ENCODE data around the gene PMEL. TPM values are rescaled to one million over a fixed set of nuclear protein-coding genes. Genes with fewer than 3 reads are reported as not detected.

Gene PMEL
- total RNA-seq, 4 donors from 2014 or later: 0.26 to 3.6 (median 2.9) TPM; not detected in 1

DNA sequence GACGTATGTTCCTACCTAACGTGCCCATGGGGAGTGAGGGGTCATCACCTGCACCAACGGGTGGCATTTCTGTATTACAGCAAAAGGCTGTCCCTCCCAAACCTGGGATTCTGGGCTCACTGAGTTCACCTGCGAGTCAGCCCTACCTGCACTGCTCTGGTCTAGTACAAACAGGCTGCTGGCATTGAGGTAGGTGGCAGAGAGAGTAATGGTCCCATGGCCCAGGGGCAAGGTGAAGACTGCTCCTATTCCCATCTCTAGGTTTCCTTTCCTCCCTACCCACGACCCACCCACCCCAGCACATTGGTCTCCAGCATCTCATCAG is 31.7 kb upstream of the PMEL start:
- no peak for DNase-seq
- Histone ChIP-seq H3K27ac (peak overlapping the region; percentile 81 to 84), H3K36me3 (no peaks in the 10 kb centered on the region), H3K4me1 (no peaks in the 10 kb centered on the region), H3K9me3 (no peaks in the 10 kb centered on the region), H3K27me3 (no peaks in the 10 kb centered on the region), H3K4me3 (peak overlapping the region; percentile 60 to 63)
- TF ChIP-seq, protein P1, sequence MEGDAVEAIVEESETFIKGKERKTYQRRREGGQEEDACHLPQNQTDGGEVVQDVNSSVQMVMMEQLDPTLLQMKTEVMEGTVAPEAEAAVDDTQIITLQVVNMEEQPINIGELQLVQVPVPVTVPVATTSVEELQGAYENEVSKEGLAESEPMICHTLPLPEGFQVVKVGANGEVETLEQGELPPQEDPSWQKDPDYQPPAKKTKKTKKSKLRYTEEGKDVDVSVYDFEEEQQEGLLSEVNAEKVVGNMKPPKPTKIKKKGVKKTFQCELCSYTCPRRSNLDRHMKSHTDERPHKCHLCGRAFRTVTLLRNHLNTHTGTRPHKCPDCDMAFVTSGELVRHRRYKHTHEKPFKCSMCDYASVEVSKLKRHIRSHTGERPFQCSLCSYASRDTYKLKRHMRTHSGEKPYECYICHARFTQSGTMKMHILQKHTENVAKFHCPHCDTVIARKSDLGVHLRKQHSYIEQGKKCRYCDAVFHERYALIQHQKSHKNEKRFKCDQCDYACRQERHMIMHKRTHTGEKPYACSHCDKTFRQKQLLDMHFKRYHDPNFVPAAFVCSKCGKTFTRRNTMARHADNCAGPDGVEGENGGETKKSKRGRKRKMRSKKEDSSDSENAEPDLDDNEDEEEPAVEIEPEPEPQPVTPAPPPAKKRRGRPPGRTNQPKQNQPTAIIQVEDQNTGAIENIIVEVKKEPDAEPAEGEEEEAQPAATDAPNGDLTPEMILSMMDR (IDR thresholded peaks at IDR 0.05): no peak
- no peak for TF ChIP-seq POLR2A (IDR thresholded peaks at IDR 0.05)
- intact Hi-C loops (cut with DNase I; ENCODE audit: low total_unique reads): loop anchor here (10.0 kb wide), 1 partner anchor 47 kb away; the partner anchor contains the start of gene RPS26

DNA sequence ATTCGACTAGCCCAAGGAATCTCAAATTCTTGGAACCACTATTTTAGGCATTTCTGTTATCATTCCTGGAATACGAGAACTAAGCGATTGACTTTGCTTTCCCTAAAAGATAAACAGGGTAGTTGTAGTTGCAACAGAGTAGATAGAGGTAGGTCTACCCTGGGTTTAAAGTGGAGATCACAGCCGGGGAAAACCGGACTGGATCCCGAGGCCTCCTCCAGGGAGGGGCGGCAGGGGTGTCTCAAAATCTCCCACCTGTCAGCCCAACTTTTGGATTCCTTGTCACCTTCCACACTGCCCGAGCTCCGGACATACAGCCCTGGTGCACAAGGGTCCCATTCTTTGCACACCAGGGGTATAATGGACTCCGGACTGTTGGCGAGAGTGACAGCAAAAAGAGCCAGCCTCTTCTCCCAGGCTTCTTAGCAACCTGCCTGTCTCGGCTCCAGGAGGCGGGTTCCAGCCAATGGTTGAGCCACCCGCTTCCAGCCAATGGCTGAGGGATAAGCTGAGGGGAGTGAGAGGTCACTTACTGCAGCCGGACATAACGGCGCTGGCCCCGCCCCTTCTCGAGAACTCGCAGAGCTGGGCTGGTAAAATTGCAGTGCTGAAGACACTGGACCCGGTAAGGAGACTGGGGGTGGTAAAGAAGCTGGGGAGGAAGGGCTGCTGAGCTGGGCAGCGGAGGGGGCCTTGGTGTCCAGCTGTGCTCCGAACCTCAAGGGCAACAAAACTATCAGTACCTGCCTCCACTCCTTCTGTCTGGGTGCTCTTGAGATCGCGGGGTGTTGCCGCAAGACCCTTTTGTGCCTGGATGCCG is 31.1 kb upstream of the PMEL start, which contains the start of gene SUOX:
TSS of gene SUOX (plus strand) at position 562 of the 820 bp plus-strand sequence. CDS start 4,946 bp downstream, outside the sequence.
- Histone ChIP-seq H3K9me3 (no peaks in the 10 kb centered on the region), H3K36me3 (no peaks in the 10 kb centered on the region)
- intact Hi-C loops (cut with DNase I; ENCODE audit: low total_unique reads): loop anchor here (10.0 kb wide), 1 partner anchor 48 kb away; the partner anchor contains the start of gene RPS26

DNA sequence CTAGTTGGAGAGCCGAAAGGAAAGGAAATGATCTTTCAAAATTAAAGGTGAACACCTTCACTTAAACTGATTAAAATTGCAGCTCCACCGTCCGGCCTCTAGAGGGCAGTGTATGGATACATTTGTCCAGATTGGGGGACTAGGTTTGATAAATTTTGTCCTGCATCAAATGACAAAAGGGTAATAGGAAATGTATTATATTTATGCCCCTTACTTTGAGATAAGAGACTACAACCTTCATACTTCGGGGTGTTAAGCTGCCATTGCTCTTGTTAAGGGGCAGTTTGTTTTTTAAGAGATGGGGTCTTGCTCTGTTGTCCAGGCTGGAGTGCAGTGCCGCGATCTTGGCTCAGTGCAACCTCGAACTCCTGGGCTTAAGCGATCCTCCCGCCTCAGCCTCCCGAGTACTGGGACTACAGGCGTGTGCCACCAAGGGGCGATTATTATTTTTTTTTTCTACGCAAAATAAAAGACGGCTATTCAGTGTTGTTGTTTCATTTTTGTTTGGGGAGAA is 30.4 kb upstream of the PMEL start:
- Histone ChIP-seq H3K27ac (peak overlapping the region; percentile 81 to 85), H3K4me3 (peak overlapping the region; percentile 60 to 63), H3K27me3 (no peaks in the 10 kb centered on the region), H3K36me3 (no peaks in the 10 kb centered on the region), H3K9me3 (no peaks in the 10 kb centered on the region), H3K4me1 (no peaks in the 10 kb centered on the region)
- DNase-seq: peak; percentile 42 to 59
- TF ChIP-seq, protein P1 (IDR thresholded peaks at IDR 0.05): peak; percentile 81 to 89 (median 86)
- TF ChIP-seq POLR2A (IDR thresholded peaks at IDR 0.05): no peak
- intact Hi-C loops (cut with DNase I; ENCODE audit: low total_unique reads): loop anchor here (10.0 kb wide), 1 partner anchor 49 kb away; the partner anchor contains the start of gene RPS26

More for the DNA sequence above, 31.1 kb upstream of the PMEL start, which contains the start of gene SUOX:
- Histone ChIP-seq H3K4me3 (peak within 1 kb of the TSS; percentile 60 to 63), H3K4me1 (no peaks in the 10 kb centered on the region), H3K27ac (peak within 1 kb of the TSS; percentile 81 to 85), H3K27me3 (no peaks in the 10 kb centered on the region)
- peak; percentile 56 to 63 for TF ChIP-seq POLR2A (IDR thresholded peaks at IDR 0.05)
- TF ChIP-seq, protein P1 (IDR thresholded peaks at IDR 0.05): no peak
- peak; percentile 96 to 98 for DNase-seq

DNA sequence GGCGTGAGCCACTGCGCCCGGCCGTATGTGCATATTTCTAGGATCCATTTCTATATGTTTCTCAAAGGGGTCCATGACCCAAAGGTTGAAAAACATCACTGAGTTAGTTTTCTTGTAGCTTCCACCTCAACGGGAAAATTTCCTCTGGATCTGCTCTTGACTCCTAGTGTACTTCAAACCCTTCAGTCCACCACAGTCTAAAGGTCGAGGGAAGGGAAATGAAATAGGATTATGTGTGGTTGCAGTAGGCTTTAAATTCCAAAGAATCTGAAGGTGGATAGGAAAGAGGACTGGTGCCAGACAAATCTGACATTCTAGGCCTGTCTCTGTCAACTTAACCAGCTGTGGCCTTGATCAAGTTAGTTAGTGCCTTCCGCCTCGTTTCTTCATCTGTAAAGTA is 29.5 kb upstream of the PMEL start:
- Histone ChIP-seq H3K9me3 (no peaks in the 10 kb centered on the region), H3K27me3 (no peaks in the 10 kb centered on the region), H3K27ac (no peak overlapping the region), H3K4me3 (no peak overlapping the region), H3K4me1 (no peaks in the 10 kb centered on the region), H3K36me3 (no peaks in the 10 kb centered on the region)
- TF ChIP-seq, protein P1 (IDR thresholded peaks at IDR 0.05): no peak
- no peak for TF ChIP-seq POLR2A (IDR thresholded peaks at IDR 0.05)
- no peak for DNase-seq
- intact Hi-C loops (cut with DNase I; ENCODE audit: low total_unique reads): loop anchor here (10.0 kb wide), 1 partner anchor 49 kb away; the partner anchor contains the start of gene RPS26
